Fibroblast of the aortic adventitia (primary cell): ENCODE results near the gene CDT1. TPM values are rescaled to one million over a fixed set of nuclear protein-coding genes. Genes with fewer than 3 reads are reported as not detected.

ENCODE experiments used
- DNase-seq: peaks from one replicate; pipeline ENCODE4 v3.0.0-alpha.2; 2010; ENCODE audit warnings: low read depth
- H3K4me3 ChIP-seq: 2 replicates; pipeline ENCODE4 v1.5.1; 2011; ENCODE audit warnings: low read depth, mild to moderate bottlenecking, control low read depth, low read length, moderate library complexity
- total RNA-seq: library from RNA; depleted of rRNA; stranded (reverse); fragments of >200 nt; gene quantifications from 2 replicates; pipeline ENCODE4 v1.2.3, GENCODE V29; 2012; ENCODE audit warnings: low replicate concordance
- TF ChIP-seq, protein P1 (sequence below): IDR thresholded peaks from 2 replicates; pipeline ENCODE4 v1.5.1; 2011; ENCODE audit warnings: mild to moderate bottlenecking, low read length, control low read depth, inconsistent platforms; ENCODE audit not compliant: insufficient read depth

The CDT1 gene
- total RNA-seq: 0.82 and 26.8 TPM in 2 replicates

DNA sequence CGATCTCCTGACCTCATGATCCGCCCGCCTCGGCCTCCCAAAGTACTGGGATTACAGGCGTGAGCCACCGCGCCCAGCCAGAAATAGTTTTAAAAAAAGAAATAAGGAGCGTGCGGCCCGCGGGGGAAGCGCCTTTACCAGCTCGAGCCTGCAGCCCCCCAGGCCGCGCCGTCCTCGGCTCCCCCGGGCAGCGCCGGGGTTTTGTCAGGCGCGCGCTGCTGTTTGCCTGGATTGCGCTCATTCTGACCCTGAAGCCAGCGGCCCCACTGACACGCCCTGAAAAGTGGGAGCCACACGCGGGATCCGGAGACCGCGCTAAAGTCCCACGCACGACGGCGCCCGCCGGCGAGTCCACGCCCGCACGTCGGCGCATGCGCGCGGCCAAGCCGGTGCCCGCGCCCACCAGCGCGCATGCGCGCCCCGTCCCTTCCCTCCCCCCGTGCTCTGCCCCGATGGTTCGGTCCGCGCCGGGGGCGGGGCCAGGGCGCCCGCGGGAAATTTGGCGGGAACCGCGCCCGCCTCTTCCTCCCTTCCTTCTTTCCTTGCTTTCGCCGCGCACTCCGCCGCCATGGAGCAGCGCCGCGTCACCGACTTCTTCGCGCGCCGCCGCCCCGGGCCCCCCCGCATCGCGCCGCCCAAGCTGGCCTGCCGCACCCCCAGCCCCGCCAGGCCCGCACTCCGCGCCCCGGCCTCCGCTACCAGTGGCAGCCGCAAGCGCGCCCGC is at the start of gene CDT1:
TSS of gene CDT1 (plus strand) at position 526 of the 724 bp plus-strand sequence. CDS start at position 569, 43 bp downstream.
- H3K4me3 ChIP-seq: peak within 1 kb of the TSS; percentile 70
- DNase-seq: peak; percentile 68
- TF ChIP-seq, protein P1, sequence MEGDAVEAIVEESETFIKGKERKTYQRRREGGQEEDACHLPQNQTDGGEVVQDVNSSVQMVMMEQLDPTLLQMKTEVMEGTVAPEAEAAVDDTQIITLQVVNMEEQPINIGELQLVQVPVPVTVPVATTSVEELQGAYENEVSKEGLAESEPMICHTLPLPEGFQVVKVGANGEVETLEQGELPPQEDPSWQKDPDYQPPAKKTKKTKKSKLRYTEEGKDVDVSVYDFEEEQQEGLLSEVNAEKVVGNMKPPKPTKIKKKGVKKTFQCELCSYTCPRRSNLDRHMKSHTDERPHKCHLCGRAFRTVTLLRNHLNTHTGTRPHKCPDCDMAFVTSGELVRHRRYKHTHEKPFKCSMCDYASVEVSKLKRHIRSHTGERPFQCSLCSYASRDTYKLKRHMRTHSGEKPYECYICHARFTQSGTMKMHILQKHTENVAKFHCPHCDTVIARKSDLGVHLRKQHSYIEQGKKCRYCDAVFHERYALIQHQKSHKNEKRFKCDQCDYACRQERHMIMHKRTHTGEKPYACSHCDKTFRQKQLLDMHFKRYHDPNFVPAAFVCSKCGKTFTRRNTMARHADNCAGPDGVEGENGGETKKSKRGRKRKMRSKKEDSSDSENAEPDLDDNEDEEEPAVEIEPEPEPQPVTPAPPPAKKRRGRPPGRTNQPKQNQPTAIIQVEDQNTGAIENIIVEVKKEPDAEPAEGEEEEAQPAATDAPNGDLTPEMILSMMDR: no peak

DNA sequence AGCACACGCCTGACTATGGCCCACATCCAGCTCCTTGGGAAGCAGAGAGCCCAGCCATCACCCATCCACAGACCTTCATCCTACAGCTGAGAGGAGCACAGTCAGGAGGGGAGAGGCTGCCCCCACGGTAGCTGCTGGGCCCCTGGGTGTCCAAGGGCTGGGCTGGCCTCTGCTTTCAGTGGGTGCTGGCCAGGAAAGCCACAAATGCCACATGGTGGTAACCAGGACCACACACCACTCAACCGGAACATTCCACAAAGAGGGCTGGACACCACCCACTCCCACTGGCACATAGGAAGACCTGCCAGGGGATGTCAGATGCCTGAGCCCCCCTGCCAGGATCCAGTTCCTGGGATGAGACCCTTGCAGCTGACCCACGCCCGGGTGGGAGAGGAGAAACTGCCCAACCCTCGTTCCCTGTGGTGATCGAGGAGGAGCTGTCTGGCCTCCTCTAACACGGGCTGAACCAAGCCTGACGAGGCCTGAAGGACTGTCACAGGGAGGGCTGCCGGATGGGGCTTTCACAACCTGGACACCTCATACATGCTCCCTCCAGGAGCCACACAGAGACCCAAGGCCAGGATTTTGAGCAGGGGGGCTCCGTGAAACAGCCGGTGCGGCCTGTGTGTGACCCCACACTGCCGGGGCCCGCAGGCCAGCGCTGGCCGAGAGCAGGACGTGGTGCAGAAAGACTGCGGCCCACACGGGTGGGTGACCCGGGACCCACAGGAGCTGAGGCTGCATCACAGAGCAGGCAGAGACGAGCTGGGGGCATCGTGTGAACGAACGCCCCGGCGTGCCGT is 49.3 kb upstream of the CDT1 start:
- TF ChIP-seq, protein P1: no peak
- H3K4me3 ChIP-seq: no peak overlapping the region
- DNase-seq: no peak

DNA sequence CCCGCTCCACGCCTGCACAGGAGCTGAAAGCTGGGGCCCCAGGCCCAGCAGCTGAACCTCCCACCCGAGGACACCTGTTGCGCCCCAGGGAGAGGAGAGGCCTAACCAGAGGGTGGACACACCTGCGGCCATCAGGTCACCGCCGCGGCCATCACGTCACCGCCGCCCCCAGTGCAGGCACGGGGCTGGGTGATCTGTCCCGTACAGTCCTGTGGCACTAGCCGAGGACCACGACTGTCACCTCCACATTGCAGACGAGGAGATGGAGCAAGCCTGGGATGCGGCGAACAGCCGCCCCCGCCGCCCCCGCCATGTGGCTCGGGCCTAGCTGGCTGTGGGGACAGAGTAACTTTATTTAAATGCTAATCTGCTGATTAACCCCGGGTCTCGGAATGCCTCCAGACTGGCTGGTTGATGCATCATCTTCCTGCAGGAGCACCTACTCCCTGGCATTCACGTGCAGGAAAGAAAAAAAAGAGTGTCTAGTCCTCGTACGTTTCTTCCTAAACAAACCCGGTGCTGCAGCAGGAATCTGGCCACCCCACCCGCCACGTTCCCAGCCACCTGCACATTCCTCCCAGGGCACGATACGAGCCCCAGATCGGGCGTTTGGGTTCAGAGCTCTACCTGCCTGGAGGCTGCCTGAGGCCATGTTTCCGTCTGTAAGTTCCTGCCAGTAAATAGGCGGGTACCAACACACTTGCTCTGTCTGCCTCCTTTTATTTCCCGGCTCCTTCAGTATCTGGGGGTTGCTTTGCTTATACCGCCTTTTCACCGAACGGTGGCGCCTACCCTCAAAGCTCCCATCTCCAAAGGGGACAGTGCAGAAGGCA is 48.5 kb upstream of the CDT1 start:
- TF ChIP-seq, protein P1: no peak
- DNase-seq: no peak
- no peak overlapping the region for H3K4me3 ChIP-seq

DNA sequence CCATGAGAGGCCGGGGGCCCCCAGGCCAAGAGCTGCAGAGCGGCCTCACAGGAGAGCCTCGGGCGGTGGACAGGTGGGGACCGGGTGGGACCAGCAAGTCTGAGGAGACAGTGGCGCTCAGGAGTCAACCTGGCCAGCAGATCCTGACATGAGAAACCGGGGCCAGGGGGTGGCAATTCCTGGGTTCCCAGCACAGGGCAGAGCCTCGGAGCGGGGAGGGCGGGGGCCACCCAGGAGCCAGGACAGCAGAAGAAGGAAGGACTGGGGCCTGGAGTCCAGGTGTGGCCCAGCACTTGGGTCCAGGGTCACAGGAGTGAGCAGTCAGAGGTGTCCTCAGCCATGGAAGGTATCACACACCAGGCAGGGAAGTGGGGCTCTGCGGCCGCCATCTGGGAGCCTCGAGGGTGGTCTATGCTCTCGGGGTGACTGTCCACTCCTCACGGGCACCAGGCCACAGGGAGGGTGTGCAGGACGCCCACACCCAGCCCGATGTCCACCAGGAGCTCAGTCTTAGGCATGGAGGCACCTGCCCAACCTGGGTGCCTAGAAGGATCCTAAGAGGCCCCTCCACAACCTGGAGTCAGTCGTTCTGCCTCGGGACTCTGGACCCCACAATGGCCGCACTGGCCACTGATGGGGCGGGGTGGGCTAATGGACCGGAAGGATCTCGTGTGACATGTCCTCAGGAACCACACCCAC is 47.7 kb upstream of the CDT1 start:
- no peak overlapping the region for H3K4me3 ChIP-seq
- DNase-seq: no peak
- TF ChIP-seq, protein P1: no peak

DNA sequence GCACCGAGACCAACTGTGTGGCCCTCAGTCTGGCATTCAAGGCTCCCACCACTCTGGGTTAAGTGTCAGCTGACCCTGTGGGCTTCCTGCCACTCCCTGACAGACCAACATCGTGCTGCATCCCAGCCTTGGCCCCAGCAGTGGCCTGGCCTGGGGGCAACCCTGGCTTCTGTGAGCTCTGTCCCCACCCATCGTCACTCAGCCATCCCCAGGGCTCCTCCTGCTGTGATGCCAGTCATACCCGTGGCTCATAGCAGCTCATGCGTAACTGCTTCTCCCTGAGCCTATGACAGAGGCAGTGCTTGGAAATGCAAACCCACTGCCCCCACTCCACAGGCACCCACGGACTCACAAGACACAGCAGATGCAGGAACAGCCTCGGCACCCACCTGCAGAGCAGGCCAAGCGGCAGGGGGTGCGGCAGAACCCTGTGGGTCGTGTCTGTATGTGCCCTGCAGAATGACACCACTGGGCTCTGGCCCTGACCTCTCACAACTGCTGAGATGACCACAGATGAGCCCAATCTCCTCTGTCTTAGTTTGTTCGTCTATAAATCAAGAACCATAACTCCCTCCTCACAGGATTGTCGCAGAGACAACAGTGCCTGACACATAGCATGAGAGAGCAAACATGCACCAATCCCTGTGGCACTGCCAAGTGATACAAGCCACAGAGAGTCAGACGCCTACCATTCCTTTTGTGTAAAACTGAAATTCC is 45.2 kb upstream of the CDT1 start:
- H3K4me3 ChIP-seq: no peak overlapping the region
- TF ChIP-seq, protein P1: no peak
- DNase-seq: no peak
